ENCODE results near the gene APOOL.

- TF ChIP-seq EZH2 (conservative IDR thresholded peaks at IDR 0.05; ENCODE audit: low read depth, low read length) (no peak), POLR2A (IDR thresholded peaks at IDR 0.05; ENCODE audit: insufficient read depth in 1 of 2, low read depth in 2 of 2, low read length in 2 of 2) (no peak), POLR2AphosphoS5 (IDR thresholded peaks at IDR 0.05; ENCODE audit: low read depth, low read length) (no peak), RXRB (CRISPR knock-in tag; IDR thresholded peaks at IDR 0.05; ENCODE audit: borderline replicate concordance) (no peak)
Observed at GRCh38 chrX:85026170-85026569, 22.5 kb downstream of the APOOL start.

Measured in HepG2 (cell line).